ENCODE data around the gene ZNF488.

Gene ZNF488

GRCh38 chr10:47348138-47348651 lies 35.9 kb downstream of the ZNF488 start, which contains the start of gene RBP3:
RBP3 (plus strand) TSS chr10:47348363; CDS start chr10:47348485, 122 bp downstream.
- DNase-seq, result no peak

- no peak for DNase-seq
These were observed 36.8 kb downstream of the ZNF488 start for GRCh38 chr10:47347303-47347675.

GRCh38 chr10:47346581-47347302 lies 37.4 kb downstream of the ZNF488 start:
- DNase-seq, result peak; percentile 68

DNA sequence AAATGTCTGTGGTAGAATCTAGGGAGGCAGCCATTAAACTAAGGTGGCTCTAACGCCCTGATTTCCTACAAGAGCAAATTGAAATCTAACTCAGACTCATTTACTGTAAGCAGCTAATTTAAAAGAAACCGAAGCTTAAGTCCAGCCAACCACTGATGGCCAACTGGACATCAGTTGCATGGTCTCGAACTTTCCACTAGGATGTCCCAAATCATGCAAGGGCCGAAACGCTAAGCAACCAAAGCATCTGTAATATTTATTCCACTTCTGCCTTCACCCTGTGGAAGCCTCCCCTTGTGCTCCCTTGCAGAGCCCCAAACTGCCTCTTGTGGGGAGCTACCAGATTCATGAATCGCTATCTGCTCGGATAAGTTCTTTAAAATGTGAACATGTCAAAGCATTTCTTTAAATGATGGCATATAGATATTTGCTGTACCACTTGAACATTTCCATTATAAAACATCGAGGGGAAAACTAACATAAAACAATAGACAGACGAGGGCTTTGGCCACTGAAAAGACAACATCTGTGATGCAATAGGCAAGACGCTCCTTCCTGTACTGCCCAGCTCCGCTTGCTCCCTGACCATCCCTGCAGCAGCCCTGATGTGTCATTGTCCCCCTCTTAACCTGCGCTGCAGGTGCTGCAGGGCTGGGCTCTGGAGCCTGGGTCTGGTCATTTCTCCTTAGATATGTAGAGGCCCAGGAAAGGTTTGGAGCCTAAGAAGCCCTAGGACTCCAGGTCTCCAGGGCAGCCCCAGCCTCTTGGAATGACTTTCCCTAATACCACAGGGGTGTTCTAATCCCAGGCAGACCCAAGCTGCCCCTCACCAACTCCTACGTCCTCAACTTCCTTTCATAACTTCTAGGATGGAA lies 38.9 kb downstream of the ZNF488 start:
- DNase-seq, result no peak

- no peak for DNase-seq
These were observed 43.4 kb downstream of the ZNF488 start for GRCh38 chr10:47340608-47341170.

DNA sequence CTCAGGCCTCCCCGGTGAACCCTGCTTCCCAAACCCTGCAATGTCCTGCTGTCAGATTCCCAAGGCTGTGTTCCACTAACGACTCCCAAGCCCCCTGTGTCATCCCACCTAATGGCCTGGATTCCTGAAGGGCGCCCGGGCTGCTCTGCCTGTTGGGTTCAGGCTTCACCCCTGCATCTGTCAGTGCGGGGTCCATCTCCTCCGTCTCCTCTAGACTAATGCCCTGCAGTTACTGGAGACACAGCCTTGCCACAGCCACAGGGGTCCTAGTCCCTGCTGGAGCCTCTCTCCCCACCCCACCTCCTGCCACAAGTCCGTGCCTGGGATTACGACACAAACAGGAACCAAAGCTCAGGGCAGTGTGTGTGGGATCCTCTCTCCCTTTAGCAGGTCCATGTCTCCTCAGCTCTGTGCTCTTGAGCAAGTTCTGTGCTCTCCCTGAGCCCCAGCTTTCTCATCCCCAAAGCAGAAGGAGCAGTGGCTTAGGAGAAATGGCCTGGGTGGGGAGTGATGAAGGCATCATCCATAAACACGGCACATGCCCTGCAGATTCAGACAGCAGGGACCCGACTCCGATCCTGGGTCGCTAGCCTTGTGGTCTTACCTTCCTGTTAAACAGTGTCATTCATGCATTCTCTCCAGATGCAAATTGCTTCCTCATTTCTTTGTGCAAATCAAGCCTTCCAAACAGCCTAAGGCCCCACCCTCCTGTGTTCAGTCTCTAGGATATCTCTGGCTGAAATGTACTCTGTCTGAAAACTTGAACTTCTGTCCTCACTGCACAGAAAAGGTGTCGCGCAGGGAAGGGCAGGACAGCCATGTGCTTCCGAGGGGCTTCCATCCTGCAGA lies 44.1 kb downstream of the ZNF488 start:
- no peak for DNase-seq

DNA sequence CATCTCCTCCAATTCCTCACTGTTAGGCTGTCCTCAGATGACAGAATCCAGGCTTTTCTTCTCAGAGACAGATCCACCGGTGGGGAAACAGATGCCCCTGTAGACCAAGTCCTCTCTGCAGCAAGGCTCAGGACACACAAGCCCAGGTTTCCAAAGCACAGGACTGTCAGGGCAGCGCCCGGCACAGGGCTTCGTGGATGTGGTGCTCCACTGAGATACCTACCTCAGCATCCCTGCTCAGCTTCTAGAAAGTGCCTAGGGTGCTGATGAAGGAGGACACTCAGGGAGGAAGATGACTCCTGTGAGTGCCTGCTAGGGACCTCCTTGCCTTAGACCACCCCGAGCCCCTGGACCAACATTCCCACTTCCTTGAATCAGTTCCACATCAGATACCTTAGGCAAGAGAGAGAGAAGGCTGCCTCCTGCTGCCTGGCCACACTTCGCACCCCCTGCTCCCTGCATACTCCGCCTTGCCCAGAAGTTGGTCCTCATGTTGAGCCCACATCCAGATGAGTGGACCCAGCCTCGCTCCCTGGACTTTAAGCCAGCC lies 44.8 kb downstream of the ZNF488 start:
- no peak for DNase-seq

- no peak for DNase-seq
These were observed 46.8 kb downstream of the ZNF488 start for GRCh38 chr10:47337310-47337709.

DNA sequence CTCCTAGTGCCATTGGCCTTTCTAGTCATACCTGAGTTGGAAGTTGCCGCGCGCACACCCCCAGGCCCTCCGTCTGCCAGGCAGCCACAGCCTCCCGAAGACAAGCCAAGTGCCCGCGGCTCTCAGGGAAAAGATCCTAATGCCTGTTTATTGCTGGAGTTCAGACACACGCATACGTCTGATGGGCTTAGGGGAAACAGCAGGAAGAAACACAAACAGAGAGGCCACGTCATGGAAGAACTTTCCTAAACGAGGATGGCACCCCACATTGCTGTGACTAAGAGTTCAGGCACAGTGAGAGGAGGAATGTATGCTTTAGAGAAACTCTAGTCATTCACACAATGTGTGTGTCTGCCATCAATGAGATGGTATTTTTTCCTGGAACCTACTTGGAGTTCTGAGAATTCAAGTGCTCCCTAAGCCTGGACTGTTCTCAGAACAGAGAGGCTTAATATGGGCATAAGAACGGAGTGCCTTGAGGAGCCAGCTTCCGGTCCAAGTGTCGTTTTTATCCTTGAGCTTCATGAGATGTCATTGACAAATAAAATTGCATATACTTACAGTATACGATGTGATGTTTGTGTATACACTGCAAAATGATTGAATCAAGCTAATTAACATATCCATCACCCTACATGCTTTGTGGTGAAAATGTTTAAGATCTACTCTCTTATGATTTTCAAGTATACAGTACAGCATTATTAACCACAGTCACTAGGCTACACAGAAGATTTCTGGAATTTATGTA lies 47.5 kb downstream of the ZNF488 start:
- DNase-seq, result no peak

DNA sequence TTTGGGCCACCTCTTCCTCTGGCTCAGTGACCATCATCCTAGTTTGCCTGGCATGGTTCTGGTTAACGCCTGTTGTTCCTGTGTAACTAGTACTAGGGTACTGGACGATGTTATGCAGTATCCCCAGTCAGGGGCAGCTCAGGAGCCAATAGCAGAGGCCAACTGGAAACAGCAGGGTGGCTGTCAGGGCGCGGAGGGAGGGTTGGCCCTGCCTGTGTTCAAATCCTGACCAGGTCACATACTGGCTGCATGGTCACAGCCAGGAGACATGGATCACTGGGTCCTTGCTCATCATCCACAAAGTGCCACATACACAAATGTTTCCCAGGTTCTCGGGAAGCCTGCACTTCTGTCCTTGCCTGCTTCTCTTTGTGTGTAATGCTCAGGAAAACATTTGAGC lies 48.2 kb downstream of the ZNF488 start:
- DNase-seq, result no peak

- DNase-seq, result no peak
These were observed 49.4 kb downstream of the ZNF488 start for GRCh38 chr10:47334466-47335295.

DNA sequence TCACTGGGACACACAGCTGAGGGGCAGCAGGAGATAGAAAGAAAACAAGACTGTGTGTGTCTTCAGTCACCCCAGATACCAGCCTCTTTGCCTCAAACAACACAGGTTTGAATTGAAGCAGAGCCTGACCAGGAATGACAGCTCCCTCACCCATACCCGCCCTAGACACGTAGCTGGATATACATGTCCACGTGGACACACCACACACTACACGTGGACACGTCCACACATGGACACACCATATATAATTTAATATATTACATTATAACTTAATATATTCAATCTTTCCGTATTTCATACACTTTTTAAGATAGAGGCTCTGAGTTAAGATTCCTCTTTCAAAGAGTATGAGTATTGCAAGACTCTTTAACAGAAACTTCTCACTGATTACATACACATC lies 50.6 kb downstream of the ZNF488 start:
- no peak for DNase-seq

GRCh38 chr10:47332946-47333345 lies 51.1 kb downstream of the ZNF488 start:
- no peak for DNase-seq

GRCh38 chr10:47332371-47332770 lies 51.7 kb downstream of the ZNF488 start:
- no peak for DNase-seq

DNA sequence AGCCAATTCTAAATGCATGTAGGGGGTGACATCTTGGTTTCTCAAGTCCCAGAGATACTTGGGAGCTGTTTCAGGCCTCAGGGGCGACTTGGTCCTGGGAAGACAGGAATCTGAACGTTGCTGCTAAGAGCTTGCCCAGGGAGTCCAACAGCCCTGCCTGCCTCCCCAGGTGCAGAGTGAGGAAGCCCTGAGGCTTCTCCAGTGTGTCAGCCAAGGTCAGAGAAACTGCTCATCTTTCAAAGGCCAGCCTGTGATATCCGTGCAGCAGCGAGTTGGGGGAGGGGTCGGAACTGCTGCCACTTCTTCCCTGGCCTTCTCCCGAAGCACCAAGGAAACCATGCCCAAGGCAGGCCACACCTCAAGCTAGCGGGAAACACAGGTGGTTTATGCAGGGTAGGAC lies 52.1 kb downstream of the ZNF488 start:
- no peak for DNase-seq

- DNase-seq, result no peak
These were observed 52.6 kb downstream of the ZNF488 start for GRCh38 chr10:47331491-47331890.

DNA sequence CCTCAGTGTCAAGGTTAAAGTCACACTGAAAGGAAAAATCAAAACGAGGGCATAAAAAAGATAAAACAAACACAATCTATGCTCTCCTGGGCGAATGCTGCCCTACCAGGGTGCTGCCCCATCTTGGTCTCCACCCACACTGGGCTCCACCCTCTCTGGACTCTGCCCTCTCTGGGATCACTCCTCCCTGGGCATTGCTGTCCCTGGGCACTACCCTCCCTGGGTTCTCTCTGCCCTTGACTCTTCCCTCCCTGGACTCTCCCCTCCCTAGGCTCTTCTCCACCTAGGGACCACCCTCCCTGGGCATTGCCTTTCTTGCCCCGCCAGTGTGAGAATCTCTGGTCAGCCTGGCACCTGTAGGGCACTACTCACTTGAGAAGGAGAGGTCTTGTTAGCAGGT lies 53.3 kb downstream of the ZNF488 start:
- DNase-seq, result no peak

DNA sequence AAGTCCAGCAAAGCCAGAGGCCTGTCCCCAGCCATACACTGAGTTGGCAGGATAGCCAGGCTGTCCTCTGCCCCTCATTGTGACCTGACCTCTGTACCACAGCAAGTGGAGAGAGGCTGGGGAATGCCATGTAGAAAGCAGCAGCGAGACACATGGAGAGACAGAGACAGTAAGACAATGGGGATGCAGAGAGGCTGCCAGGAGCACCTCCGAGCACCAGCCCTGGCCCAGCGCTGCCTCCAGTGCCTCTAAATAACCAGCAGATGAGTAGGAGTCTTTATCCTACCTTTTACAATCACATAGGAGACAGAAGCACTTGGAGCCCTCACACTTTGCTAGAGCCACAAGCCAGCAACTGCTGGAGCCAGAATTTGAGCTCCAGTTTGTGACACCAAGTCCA lies 53.7 kb downstream of the ZNF488 start:
- no peak for DNase-seq

DNA sequence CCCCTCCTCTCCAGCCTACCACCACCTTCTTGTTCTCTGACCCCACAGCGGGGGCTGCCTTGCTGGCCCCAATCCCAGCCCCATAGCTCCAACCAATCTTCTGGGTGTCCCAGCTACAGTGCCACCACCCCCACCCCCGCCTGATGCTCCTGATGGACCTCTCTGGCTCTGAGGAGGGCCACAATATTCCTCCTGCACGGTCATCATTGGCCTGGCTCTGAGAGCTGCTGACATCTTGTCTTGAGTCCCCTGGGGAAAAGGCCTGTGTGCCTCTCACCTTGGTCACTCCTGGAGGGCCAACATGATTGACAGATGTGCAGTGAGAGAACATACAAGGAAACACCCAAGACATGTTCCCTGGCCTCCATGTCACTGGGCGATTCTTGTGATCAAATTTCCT lies 54.2 kb downstream of the ZNF488 start:
- DNase-seq, result no peak

GRCh38 chr10:47326927-47327330 lies 57.2 kb downstream of the ZNF488 start:
- no peak for DNase-seq
